Endodermal cell (in vitro differentiated cells): ENCODE results near the gene HEYL. TPM values are rescaled to one million over a fixed set of nuclear protein-coding genes. Genes with fewer than 3 reads are reported as not detected.

Experiments
- DNase-seq: peaks from one replicate; pipeline ENCODE4 v3.0.0-alpha.2; 2017
- H3K27ac ChIP-seq: 2 replicates; pipeline ENCODE4 v1.5.1; 2013; ENCODE audit warnings: mild to moderate bottlenecking, low read depth, low read length, moderate library complexity
- H3K27me3 ChIP-seq: 2 replicates; pipeline ENCODE4 v1.6.1; 2013; ENCODE audit warnings: mild to moderate bottlenecking, low read length, moderate library complexity; ENCODE audit not compliant: insufficient read depth, control insufficient read depth, poor library complexity, severe bottlenecking
- H3K36me3 ChIP-seq: 2 replicates; pipeline ENCODE4 v1.7.0; 2013; ENCODE audit warnings: mild to moderate bottlenecking, low read length, moderate library complexity; ENCODE audit not compliant: control insufficient read depth, insufficient read depth
- H3K4me1 ChIP-seq: one replicate; pipeline ENCODE4 v1.7.0; 2013; ENCODE audit warnings: low read length; ENCODE audit not compliant: control insufficient read depth, insufficient read depth
- H3K4me3 ChIP-seq: 2 replicates; pipeline ENCODE4 v1.5.1; 2013; ENCODE audit warnings: mild to moderate bottlenecking, low read length, moderate library complexity
- H3K9ac ChIP-seq: 2 replicates; pipeline ENCODE4 v1.6.1; 2013; ENCODE audit warnings: mild to moderate bottlenecking, low read length, moderate library complexity; ENCODE audit not compliant: poor library complexity, severe bottlenecking; ENCODE audit errors: extremely low read depth
- H3K9me3 ChIP-seq: 2 replicates; pipeline ENCODE4 v1.6.1; 2013; ENCODE audit warnings: mild to moderate bottlenecking, low read length, moderate library complexity; ENCODE audit not compliant: control insufficient read depth
- H3K27ac Mint-ChIP-seq: 2 replicates; pipeline ENCODE4 v1.8.0; 2020; ENCODE audit warnings: mixed read lengths
- H3K27me3 Mint-ChIP-seq: 2 replicates; pipeline ENCODE4 v1.8.0; 2021; ENCODE audit warnings: mild to moderate bottlenecking, mixed read lengths; ENCODE audit not compliant: insufficient read depth
- H3K36me3 Mint-ChIP-seq: 2 replicates; pipeline ENCODE4 v1.8.0; 2020; ENCODE audit warnings: low read depth, mixed read lengths
- H3K4me1 Mint-ChIP-seq: 2 replicates; pipeline ENCODE4 v1.8.0; 2020; ENCODE audit warnings: mixed read lengths
- H3K4me3 Mint-ChIP-seq: 2 replicates; pipeline ENCODE4 v1.8.0; 2020; ENCODE audit warnings: mild to moderate bottlenecking, moderate library complexity, mixed read lengths
- H3K9me3 Mint-ChIP-seq: 2 replicates; pipeline ENCODE4 v1.8.0; 2020; ENCODE audit warnings: mild to moderate bottlenecking, mixed read lengths
- CTCF ChIP-seq: fragments of 200-600 bp; sonication (generic); conservative IDR thresholded peaks from 2 replicates; pipeline ENCODE4 v1.5.0; 2021; ENCODE audit warnings: antibody characterized with exemption, mild to moderate bottlenecking
- WGBS, 2 experiments: methylation state at CpG; one replicate each; pipeline versions ENCODE4 v1.1.5 to v1.1.7; 2013; ENCODE audit warnings: missing lambda C conversion rate in 2 of 2, mixed read lengths in 1 of 2; ENCODE audit not compliant: insufficient coverage in 1 of 2, insufficient read length in 1 of 2; 5-methylcytosine and 5-hydroxymethylcytosine counted together
- total RNA-seq, 2 donors: library from RNA; stranded (reverse); fragmentation: NEBNext Ultra II Directional in 1 of 2; extraction: Animal tissue kit (Norgen Biotek cat#: 25700) in 1 of 2; gene quantifications; 2 replicates in 1 of 2; 3 replicates in 1 of 2; pipeline ENCODE4 v1.2.1, GENCODE V29; 2021

Gene HEYL
- total RNA-seq, 2 donors from 2014 or later, result 1.2 to 1.5 TPM

GRCh38 chr1:39575191-39576015 is 64.0 kb downstream of the HEYL start:
- no peak for TF ChIP-seq CTCF
- no peaks in the 10 kb centered on the region for H3K9me3 Mint-ChIP-seq
- Histone ChIP-seq H3K36me3 (peaks cover 48% of the 10 kb centered on the region), H3K27me3 (no peaks in the 10 kb centered on the region), H3K4me3 (peak overlapping the region; percentile 85), H3K9me3 (no peaks in the 10 kb centered on the region), H3K4me1 (no peaks in the 10 kb centered on the region), H3K27ac (peak overlapping the region; percentile 46), H3K9ac (peak overlapping the region; percentile 90)
- peak; percentile 63 for DNase-seq
- peaks cover 49% of the 10 kb centered on the region for H3K36me3 Mint-ChIP-seq
- H3K27ac Mint-ChIP-seq, result peak overlapping the region; percentile 83
- peaks cover 9% of the 10 kb centered on the region for H3K27me3 Mint-ChIP-seq
- peaks cover 28% of the 10 kb centered on the region for H3K4me1 Mint-ChIP-seq
- 7 to 15% methylated on average over 21 to 48 of the region's 48 CpGs for WGBS, 2 experiments
- H3K4me3 Mint-ChIP-seq, result peak overlapping the region; percentile 87

GRCh38 chr1:39574646-39575045 is 64.8 kb downstream of the HEYL start:
- WGBS, 2 experiments, result 69 to 77% methylated on average over 3 to 4 of the region's 5 CpGs
- Mint-ChIP-seq H3K27ac (no peak overlapping the region), H3K36me3 (peaks cover 57% of the 10 kb centered on the region), H3K4me1 (peaks cover 35% of the 10 kb centered on the region), H3K27me3 (peaks cover 6% of the 10 kb centered on the region), H3K9me3 (no peaks in the 10 kb centered on the region), H3K4me3 (peak overlapping the region; percentile 87)
- no peaks in the 10 kb centered on the region for H3K27me3 ChIP-seq
- no peak for DNase-seq
- TF ChIP-seq CTCF, result no peak
- H3K9me3 ChIP-seq, result no peaks in the 10 kb centered on the region
- peak overlapping the region; percentile 90 for H3K9ac ChIP-seq
- H3K36me3 ChIP-seq, result peaks cover 56% of the 10 kb centered on the region
- H3K4me3 ChIP-seq, result peak overlapping the region; percentile 85
- H3K4me1 ChIP-seq, result peaks cover 1% of the 10 kb centered on the region
- no peak overlapping the region for H3K27ac ChIP-seq

Other genes with a start within 250 kb of the HEYL start
- gene BMP8A, start 148.0 kb downstream of the HEYL start, total RNA-seq, result under 1 TPM; 0.66 to 0.75 TPM
- gene PABPC4, start 62.9 kb downstream of the HEYL start, total RNA-seq, result 100 to 1,000 TPM; 230 to 270 TPM
- not detected for gene NT5C1A, start 32.5 kb upstream of the HEYL start, total RNA-seq
- not detected for gene HPCAL4, start 51.8 kb upstream of the HEYL start, total RNA-seq
- 10 to 100 TPM; 39.5 to 59.4 TPM for gene PPIE, start 99.2 kb upstream of the HEYL start, total RNA-seq
- gene OXCT2, start 131.7 kb upstream of the HEYL start, total RNA-seq, result 1 to 10 TPM; 1.8 TPM
- under 1 TPM; 0.13 to 0.29 TPM for gene BMP8B, start 149.2 kb upstream of the HEYL start, total RNA-seq
- 10 to 100 TPM; 26.2 to 35.1 TPM for gene TRIT1, start 243.9 kb upstream of the HEYL start, total RNA-seq